ENCODE data around the gene C1orf174.
A peak's percentile ranks its signal among the peaks of the same experiment; 100 is the strongest.
"Not testable (repeated sequence)": the region's sequence is repeated elsewhere in the genome, so short reads cannot be mapped to it uniquely, and the experiment has no call there.

Gene C1orf174

DNA sequence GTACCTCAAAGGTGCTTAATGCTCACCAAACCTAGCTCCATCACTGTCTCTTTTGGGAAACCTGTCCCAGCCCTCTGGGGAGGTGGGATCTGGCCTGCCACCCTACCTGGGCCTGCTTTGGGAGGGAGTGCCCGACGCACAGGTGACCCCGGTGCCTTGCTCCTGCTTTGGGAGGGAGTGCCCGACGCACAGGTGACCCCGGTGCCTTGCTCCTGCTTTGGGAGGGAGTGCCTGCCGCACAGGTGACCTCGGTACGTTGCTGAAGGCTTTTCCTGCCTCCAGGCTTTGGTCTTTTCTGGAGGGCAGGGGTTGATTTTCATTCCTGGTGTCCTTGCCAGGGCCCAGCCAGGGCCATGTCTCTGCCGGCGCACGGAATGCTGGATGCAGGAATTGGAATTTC lies 25.2 kb upstream of the C1orf174 start:
- no peak for DNase-seq

DNA sequence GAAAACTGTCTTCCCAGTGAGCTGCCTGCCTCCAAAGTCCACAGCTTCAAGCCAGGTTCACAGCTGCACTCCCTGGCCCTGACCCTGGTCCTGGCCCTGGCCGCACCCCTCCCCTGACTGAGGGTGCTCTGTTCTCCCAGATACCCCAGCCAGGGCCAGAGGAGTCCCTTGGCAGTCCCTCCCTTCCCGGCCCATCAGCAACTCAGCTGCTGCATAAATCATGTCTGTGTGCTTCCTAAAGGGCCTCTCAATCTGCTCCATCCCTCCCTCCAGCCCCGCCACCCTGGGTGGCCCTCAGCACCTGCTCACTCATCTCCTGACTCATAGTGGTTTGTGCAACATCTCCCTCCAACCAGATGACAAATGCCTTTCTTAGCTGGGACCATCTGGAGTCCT lies 24.8 kb upstream of the C1orf174 start:
- DNase-seq, result no peak

DNA sequence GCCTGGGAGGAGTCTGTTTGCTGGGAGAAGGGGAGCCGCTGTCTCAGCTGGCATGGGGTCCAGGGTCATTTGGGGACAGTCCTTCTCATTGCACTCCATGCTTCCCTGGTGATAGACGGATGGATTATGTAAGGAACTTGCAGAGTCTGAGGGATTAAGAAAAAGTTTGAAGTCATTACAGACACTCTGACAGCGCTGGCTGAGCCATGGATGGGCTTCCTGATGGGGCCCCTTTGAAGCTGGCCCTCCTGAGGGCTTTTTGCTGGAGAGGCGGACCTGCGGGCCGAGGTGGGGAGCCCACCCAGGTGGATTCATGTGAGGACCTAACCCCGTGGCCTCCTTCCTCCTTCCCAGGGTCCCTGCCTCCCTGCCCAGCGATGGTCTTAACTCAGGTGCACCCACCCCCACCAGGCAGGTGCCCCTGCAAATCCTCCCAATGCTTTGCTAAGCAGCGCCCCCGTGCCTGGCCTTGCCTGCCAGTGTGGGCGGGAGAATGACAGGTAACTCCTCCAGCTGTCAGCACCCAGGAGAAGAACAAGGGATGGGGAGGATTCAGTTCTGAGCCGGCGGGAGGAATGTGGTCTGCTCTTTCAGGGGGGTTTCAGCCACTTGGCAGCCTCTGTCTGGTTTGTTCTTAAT lies 24.2 kb upstream of the C1orf174 start:
- no peak for DNase-seq

DNA sequence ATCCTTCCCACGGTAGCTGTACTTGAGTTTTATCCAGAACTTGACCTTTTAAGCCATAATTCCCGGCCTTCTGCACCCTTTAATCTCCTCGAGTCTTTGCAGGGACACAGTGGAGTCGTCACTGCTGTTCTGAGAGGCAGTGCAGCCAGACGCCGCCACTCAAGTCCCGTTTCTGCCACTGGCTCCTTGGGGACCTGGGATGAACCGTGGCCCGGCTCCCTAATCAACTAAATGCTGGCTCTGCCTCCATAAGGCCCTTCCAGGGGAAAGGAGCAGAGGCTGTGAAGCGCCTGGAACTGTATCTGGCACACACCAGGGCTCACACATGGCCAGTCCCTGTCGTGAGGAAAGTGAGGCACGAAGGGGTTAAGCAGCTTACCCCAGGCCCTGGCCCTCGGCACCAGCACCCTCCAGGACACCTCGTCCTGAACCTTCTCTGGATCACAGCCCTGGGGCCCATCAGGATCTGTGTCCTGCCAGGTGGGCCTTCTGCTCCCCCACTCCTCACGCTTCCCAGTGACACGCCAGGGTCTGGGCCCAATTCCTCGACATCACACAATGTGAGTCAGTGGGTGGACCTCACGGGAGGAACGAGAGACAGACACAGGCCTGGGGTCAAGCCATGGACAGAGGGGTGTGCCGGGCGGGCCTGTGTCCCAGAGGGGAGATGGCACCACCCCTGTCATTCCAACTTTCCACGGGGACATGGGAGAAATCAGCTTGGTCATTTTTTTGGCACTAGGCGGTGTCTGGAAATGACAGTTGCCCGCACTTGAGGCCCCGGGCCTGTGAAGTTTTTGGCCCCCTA lies 23.5 kb upstream of the C1orf174 start:
- DNase-seq, result no peak

DNA sequence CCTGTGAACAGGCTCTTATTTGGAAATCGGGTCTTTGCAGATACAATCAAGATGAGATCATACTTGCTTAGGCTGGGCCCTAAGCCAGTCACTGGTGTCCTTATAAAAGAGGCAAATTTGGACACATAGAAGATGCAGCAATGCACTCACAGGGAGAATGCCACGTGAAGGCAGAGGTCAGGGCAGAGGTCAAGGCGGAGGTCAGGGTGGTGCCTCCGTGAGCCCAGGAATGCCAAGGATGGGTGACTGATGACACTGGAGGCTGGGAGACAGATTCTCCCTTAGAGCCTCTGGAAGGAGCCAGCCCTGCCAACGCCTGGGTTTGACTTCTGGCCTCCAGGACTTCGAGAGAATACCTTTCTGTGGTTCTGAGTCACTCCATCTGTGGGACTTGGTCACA lies 22.8 kb upstream of the C1orf174 start:
- DNase-seq, result no peak

DNA sequence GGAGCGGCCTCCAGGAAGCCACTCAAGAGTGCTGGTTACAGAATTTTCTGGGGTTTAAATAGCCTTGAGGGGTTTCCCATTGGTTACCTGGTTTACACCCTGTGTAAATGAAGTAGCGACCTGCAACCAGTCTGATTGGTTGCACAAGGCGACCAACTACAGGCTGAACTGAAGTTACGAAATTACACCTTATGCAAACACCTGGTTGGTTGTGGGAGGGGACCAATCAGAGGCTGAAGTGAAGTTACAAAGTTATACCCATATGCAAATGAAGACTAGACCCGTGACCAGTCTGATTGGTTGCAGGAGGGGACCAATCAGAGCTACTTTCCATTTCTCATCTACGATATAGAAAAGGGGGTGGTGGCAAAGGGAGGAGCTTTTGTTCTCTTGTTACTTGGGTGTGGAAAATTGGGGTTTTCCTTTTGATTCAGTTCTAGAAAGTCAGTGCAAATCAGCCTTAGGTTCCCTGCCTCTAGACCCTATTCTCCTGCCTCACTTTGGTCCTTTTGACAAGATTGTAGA lies 22.2 kb upstream of the C1orf174 start:
- no peak for DNase-seq

DNA sequence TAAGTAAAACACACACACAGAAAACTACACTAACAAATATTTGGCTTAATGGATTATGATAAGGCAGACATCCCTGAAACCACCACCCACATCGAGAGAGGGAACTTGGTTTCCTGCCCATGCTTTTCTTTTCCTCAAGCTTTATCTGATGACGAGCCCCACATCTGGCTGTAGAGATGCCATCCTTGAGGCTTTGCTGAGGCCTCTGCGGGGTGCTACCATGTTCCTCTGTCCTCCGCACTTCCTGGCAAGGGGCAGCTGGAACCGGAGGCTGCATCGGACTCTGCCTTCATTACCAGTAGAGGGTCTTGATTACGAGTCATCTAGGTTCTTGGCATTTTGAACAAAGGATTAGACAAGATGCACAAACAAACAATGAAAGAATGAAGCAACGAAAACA lies 21.7 kb upstream of the C1orf174 start:
- DNase-seq, result no peak

DNA sequence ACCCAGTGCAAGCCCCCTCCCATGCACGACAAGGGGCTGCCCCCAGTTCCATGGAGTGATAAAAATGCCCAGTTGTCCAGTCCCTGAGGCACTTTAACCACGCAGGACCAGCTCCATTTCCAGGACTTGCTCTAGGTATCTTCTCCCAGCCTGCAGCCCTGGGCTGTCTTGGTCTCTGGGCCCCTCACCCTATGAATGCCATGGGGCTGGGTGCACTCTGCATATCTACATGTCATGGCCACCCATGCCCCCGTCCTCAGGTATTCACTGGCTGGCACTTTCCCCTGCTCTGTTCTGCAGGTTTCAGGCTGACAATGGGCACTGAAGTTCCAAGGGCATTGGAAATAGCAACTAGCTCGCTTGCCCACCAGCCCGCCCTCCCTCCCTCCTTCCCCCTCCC lies 19.6 kb upstream of the C1orf174 start:
- no peak for DNase-seq

DNA sequence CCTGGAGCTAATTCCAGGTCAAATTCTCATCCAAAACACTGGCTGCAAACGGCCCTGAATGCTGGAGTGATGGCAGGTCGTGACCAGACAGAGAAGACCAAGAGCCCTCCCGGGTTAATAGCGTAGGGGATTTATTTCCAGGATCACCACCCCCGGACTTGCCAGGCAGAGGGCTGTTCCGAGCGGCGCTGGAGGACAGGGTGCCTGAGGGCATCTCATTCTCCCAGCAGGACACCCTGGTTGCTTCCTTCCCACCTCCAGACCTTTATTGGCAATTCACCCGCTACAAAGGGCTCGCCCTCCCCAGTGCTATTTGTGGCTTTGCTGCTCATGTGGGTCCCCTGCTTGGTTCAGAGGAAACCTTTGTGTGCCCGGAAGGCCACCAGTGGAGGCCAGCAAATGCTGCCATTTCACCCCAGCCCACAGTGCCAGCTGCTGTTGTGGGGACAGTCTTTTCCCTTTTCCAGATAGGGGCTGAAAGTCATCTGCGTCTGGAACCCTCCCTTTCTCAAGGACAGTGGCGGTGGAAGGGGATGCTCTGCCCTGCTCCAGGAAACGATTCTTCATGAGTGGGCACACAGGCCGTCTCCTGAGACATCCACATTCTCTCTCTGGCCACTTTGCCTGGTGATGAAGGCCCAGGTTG lies 19.0 kb upstream of the C1orf174 start:
- DNase-seq, result no peak

DNA sequence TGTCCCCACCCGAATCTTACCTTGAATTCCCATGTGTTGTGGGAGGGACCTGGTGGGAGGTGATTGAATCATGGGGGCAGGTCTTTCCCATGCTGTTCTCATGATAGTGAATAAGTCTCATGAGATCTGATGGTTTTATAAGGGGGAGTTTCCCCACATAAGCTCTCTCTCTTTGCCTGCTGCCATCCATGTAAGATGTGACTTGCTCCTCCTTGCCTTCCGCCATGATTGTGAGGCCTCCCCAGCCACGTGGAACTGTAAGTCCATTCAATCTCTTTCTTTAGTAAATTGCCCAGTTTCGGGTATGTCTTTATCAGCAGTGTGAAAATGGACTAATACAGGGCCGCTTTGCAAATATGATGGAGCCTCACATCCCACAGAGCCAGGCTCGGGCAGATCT lies 18.3 kb upstream of the C1orf174 start:
- DNase-seq, result not testable (repeated sequence)

DNA sequence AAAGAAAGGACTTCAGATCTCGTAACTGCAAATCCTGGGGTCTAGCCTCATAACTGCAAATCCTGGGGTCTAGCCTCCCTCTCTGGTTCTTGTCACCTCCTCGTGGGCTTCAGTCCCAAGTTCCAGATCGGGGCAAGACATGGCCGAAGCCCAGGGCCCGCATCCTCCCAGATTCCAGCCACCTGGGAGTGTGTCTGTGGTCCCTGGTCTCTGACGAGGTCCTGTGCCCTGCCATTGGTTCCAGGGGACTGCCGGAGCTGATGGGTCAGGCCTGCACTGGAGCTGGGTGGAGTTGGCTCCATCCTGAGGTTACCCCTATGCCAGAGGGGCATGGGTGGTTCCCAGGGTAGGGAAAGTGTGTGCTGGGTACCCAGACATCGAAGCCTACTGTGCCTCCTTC lies 17.7 kb upstream of the C1orf174 start:
- DNase-seq, result no peak

DNA sequence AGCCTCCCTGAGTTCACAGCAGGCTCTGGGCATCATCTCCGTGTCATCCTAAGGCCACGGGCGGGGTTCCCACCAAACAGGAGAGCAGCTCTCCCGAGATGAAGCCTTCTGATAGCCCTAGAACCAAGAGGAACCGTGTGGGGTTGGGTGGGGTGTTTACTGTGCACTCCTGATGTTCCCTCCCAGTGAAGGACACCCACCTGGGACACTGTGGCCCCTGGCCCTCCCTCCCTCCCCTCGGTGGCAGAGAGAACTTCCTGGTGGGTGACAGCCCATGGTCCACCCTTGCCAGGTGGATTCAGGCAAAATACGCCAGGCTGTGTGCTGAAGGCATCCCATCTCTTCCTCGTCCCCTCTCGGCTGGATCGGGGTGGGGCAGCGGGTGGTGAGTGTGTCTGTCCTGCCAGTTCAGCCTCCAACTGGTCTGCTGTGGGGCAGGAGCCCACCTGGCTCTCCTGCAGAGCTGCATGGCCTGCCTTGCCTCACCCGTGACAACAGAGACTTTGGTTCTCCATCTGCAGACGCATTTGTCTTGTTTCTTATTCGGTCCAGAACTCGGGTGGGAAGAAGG lies 15.6 kb upstream of the C1orf174 start:
- no peak for DNase-seq

DNA sequence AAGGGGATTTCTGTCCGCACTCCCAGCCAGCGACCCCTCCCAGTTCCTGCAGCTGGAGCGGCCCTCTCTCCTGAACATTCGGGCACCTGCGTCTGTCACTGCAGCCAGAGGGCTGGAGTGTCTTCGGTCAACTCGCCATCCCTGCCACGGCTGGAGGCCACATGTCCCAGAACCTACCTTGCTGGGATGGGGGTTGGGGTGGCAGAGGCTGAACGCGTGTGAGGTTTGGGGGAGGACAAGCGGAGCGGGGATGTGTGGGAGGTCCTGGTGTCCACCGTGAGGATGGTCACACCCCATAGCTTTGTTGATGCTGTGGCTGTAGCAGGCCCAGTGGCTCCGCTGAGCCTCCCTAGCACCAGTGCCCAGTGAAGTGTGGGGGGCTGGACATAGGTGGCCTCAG lies 14.8 kb upstream of the C1orf174 start:
- DNase-seq, result no peak

DNA sequence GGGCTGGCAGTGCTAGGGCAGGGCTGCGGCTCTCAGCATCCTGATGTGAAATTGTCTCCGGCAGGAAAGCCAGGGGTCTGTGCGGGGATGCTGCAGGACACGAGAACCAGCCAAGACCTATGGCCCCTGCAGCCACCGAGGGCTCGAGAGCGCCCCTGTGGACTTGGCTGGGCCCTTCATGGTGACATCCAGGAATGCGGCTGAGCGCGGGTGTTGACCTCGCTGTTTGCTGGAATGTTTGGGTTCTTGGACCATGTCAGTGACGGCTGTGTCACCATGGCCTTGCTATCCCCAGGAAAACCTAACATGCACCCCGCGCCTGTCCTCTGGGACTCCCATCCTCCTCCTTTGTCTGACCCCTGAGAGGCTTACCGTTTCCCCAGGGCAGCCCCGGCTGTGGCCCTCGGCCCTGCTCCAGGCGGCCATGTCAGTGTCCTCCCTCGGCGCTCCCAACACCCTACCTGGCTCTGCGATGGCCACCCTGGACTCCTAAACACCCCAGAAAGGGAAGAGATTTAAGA lies 14.3 kb upstream of the C1orf174 start:
- DNase-seq, result no peak

DNA sequence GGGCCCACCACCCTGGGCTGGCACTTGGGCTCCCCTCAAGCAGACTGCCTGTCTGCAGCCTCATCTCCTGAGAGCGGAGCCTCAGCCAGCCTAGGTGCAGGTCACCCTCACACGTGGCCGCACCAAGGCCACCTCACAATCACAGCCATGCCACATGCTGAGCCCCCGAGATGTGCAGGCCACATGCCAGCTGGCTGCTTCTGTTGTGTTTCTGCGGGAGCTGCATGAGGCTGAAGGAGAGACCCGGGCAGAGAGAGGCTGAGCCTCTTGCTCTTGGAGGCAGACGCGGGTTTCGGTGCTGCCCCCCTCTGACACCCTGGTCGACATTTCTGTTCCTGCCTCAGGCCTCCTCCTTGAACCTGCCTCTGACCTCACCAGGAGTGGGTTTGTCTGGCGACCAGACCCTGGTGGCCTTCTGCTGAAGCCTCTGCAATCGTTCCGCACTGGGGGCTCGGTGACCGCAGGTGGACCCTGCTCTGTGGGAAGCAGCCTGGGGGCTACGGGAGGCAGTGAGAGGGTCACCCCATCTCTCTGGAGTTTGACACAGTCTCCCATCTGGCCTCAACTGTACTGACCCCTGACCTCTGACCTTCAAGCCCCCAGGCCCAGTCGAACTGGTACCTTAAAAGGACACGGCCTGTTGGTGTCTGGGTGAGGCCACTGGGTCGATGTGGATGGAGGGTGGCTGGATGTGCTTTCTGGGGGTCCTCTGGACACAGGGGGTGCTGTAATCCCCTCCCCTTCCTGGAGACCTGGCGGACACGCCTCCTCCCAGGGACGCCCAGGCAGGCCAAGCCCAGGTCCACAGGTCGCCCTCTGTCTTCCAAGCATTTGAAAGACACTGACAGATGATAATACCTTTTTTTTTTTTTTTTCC lies 13.0 kb upstream of the C1orf174 start:
- no peak for DNase-seq

DNA sequence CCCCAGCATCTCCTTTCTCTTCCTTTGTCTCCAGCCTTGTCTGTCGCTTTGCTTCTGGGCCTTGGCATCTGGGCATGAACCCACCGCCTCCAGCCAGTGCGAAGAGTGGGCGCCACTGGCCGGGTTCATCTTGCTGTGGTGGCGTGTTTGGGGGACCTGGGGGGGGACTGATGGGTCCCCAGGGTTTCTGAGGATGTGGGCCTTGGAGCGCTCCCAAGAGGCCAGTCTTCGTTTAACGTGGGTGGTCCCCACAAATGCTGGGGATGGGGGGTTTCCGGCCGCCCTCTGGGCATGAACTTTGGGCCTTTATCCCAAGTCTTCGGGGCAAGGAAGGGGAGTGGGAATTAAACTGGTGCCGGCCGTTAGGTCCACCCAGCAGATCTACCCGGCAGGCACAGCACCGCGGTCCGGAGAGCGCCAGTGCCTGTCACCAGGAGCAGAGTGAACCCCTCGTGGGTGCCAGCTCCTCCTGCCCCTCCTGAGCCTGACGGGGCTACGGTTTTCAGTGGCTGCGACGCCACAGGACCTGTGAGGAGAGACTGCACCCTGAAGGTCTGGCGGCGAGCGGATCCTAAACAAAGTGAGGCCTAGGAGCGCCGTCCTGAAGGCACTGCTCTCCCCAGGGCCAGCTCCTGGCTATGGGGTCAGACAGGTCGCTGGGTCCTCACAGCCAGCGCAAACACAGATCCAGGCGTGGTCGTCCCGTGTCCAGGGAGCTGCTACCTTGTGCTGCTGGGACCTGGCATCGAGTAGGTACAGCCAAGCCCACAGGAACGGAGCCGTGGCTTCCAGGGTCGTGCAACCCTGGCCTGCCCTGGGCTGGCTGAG lies 12.1 kb upstream of the C1orf174 start:
- DNase-seq, result no peak

DNA sequence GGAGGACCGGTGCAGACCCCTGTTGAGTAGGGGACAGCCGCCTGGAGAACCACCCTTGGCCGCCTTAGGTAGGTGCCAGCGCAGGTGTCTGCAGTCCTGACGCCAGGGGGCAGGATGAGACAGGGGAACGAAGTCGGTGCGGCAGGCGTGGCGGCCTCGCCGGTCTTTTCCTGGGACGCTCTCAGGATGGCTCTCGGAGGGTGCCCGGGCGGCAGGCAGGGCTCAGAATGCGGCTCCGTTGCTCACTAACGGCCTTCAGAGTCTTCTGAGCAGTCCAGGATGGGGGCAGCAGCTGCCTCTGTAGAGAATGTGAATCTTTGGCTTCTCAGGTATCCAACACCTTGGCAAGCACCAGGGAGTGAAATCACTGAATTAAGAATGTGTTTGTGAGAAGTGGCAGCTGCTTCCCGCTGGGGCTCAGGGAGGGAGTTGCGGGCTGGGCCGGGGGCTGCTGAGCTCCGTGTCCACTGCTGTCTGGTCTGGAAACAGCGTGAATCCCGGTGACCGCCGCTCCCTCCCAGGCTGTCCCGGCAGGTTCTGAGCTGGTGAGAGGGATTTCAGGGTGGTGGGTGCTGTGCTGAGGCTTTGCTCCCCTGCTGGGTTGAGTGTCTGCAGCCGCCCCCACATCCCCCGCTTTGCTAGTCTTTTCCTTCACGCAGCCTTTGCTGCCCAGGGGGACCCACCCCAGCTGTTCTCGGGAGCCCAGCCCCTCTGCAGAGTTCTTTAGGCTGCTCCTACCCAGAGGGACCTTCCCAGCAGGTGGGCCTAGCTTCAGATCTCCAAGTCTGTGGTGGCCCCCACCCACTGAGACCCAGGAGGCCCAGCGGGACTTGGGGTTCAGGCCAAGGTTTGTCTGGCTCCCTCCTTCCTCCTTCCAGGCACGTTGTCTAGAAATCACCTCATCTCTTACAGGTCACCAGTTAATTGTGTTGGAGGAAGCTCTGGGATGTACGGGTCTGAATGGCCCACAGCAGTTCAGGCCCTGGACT lies 11.1 kb upstream of the C1orf174 start:
- peak; percentile 76 to 79 for DNase-seq

DNA sequence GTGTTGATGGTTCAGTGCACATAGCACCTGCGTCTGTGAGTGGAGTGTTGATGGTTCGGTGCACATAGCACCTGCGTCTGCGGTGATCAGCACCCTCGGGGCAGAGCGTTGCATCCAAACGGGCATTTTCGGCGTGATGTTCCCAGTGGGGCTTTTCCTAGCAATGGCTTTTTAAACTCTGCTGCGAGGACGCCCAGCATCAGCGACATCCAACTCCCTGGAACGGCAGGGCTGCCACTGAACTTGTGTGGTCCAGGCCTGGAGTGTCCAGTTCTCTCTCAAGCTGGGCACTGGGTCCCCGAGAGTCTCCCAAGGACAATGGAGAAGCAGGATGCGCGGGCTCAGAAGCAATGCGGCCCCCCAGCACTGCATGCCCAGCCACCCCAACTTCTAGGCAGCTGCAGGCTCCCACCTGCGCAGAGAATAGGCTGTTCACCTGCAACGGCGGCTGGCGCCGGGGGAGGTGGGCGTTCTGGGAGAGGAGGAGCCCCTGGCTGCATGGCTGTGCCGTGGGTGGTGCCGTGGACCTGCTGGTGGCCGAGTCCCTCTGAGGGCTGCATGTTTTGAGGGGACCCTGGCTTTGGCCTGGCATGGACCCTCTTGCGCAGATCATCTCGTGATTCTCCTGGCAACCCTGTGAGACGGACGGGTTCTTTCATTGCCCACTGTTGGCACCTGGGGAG lies 10.1 kb upstream of the C1orf174 start:
- no peak for DNase-seq

DNA sequence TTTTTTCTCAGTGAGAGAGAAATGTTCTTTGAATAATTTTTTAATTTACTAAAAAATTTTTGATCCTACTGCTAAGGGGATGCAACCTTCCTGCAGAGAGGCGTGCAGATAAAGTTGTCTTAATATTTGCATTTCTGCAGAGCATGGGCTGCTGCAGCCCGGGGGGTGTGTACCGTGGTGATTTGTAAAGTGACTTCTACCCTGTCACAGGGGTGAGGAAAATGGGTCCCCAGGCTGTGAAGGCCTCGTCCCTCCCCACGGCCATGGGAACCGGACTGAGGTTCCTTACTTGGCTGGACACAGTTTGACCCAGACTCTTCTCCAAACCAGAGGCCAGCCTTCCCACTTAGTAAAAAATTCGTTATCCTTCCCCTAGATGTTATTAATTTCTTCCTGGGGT lies 9.5 kb upstream of the C1orf174 start:
- no peak for DNase-seq

Data from stimulated activated CD4-positive, alpha-beta T cell treated with anti-CD3 and anti-CD28 coated beads, Interleukin-2, amount 100 ng/mL, for 48 hours (primary cell).